Transverse colon (tissue), 4 donors: ENCODE data around the gene MINDY3.
A peak's percentile ranks its signal among the peaks of the same experiment; 100 is the strongest.

Source experiments
- EP300 ChIP-seq: sonication (generic); formaldehyde crosslinking; IDR thresholded peaks from one replicate; pipeline ENCODE4 v1.6.1; 2017; ENCODE audit warnings: antibody characterized with exemption, low read depth
- POLR2A ChIP-seq: fragments of 450-650 bp; IDR thresholded peaks from one replicate; pipeline ENCODE4 v1.6.1; 2016; ENCODE audit warnings: antibody characterized with exemption, mild to moderate bottlenecking, moderate library complexity
- POLR2AphosphoS5 ChIP-seq, 3 donors: sonication (generic); formaldehyde crosslinking; IDR thresholded peaks; one replicate each; pipeline ENCODE4 v1.6.1; 2016; ENCODE audit warnings: antibody characterized with exemption in 3 of 3
- TF ChIP-seq, protein P1 (sequence below), 5 experiments: fragments of 200-600 bp in 3 of 5; fragments of 450-650 bp in 2 of 5; sonication (generic) in 3 of 5; IDR thresholded peaks; 1 replicate in 2 of 5; 2 replicates in 3 of 5; pipeline ENCODE4 v1.5.1; 2016 to 2017; ENCODE audit warnings: antibody characterized with exemption in 5 of 5, inconsistent platforms in 3 of 5, mild to moderate bottlenecking in 2 of 5, moderate library complexity in 1 of 5

DNA sequence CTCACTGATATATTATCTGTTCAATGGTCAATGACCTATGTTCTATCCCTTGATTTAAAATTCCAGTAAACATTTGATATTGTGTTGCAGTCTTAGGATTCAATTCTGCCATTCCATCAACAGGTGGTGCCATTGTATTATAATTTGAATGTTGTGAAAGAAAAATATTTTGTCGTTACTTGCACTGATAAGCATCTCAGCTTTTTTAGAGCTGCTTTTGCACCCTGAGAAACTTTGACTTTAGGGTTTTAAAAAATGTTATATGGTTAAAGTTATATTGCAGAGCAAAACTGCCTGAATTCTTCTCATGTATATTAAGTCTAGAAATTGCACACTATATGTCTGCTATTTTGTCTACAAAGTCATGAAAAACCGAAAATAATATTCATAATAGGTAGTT, 18.8 kb upstream of the MINDY3 start:
- TF ChIP-seq, protein P1, sequence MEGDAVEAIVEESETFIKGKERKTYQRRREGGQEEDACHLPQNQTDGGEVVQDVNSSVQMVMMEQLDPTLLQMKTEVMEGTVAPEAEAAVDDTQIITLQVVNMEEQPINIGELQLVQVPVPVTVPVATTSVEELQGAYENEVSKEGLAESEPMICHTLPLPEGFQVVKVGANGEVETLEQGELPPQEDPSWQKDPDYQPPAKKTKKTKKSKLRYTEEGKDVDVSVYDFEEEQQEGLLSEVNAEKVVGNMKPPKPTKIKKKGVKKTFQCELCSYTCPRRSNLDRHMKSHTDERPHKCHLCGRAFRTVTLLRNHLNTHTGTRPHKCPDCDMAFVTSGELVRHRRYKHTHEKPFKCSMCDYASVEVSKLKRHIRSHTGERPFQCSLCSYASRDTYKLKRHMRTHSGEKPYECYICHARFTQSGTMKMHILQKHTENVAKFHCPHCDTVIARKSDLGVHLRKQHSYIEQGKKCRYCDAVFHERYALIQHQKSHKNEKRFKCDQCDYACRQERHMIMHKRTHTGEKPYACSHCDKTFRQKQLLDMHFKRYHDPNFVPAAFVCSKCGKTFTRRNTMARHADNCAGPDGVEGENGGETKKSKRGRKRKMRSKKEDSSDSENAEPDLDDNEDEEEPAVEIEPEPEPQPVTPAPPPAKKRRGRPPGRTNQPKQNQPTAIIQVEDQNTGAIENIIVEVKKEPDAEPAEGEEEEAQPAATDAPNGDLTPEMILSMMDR (IDR thresholded peaks at IDR 0.05): peak; percentile 37 to 51 (median 43)
- TF ChIP-seq POLR2AphosphoS5 (IDR thresholded peaks at IDR 0.05) (no peak), EP300 (no peak), POLR2A (no peak)
